ENCODE data around the gene DICER1.

GRCh38 chr14:95192311-95192710 lies 35.0 kb upstream of the DICER1 start:
- no peak for TF ChIP-seq CTCF (IDR thresholded peaks at IDR 0.05; ENCODE audit: low read depth, low read length)
- no peak for TF ChIP-seq EZH2phosphoT487 (IDR thresholded peaks at IDR 0.05; ENCODE audit: low read depth)
